Trophoblast cell (in vitro differentiated cells and primary cell): ENCODE data around the gene POU5F1.
A peak's percentile ranks its signal among the peaks of the same experiment; 100 is the strongest.

Source experiments
- DNase-seq, 2 donors: peaks; one replicate each; pipeline ENCODE4 v3.0.0-alpha.2; 2016
- H2AFZ ChIP-seq: 2 replicates; pipeline ENCODE4 v1.6.1; 2013; ENCODE audit warnings: low read length, moderate library complexity, mild to moderate bottlenecking; ENCODE audit not compliant: insufficient read depth, poor library complexity
- H2AK5ac ChIP-seq: 2 replicates; pipeline ENCODE4 v1.6.1; 2013; ENCODE audit warnings: mild to moderate bottlenecking, low read length
- H2BK120ac ChIP-seq: 2 replicates; pipeline ENCODE4 v1.6.1; 2013; ENCODE audit warnings: low read length, mild to moderate bottlenecking, moderate library complexity; ENCODE audit not compliant: insufficient read depth, poor library complexity
- H2BK12ac ChIP-seq: 2 replicates; pipeline ENCODE4 v1.6.1; 2013; ENCODE audit warnings: mild to moderate bottlenecking, low read length, moderate library complexity
- H2BK5ac ChIP-seq: 2 replicates; pipeline ENCODE4 v1.6.1; 2013; ENCODE audit warnings: low read length, low read depth, moderate library complexity, mild to moderate bottlenecking; ENCODE audit not compliant: poor library complexity
- H3K14ac ChIP-seq: 2 replicates; pipeline ENCODE4 v1.6.1; 2013; ENCODE audit warnings: mild to moderate bottlenecking, low read length
- H3K18ac ChIP-seq: 2 replicates; pipeline ENCODE4 v1.6.1; 2013; ENCODE audit warnings: mild to moderate bottlenecking, low read length
- H3K23ac ChIP-seq: 2 replicates; pipeline ENCODE4 v1.6.1; 2013; ENCODE audit warnings: low read length
- H3K27ac ChIP-seq: 2 replicates; pipeline ENCODE4 v1.5.1; 2013; ENCODE audit warnings: low read depth, mild to moderate bottlenecking, inconsistent platforms, low read length, moderate library complexity
- H3K27me3 ChIP-seq: 2 replicates; pipeline ENCODE4 v1.6.1; 2013; ENCODE audit warnings: inconsistent platforms, mild to moderate bottlenecking, low read length, moderate library complexity; ENCODE audit not compliant: insufficient read depth
- H3K36me3 ChIP-seq, 2 experiments: 1 replicate in 1 of 2; 2 replicates in 1 of 2; pipeline ENCODE4 v1.6.1; 2013; ENCODE audit warnings: low read length in 2 of 2, mild to moderate bottlenecking in 2 of 2, moderate library complexity in 1 of 2; ENCODE audit not compliant: insufficient read depth in 2 of 2, control insufficient read depth in 1 of 2
- H3K4ac ChIP-seq: 2 replicates; pipeline ENCODE4 v1.6.1; 2013; ENCODE audit warnings: low read depth, mild to moderate bottlenecking, low read length, moderate library complexity
- H3K4me1 ChIP-seq, 2 experiments: 1 replicate in 1 of 2; 2 replicates in 1 of 2; pipeline ENCODE4 v1.6.1; 2013; ENCODE audit warnings: low read length in 2 of 2, mild to moderate bottlenecking in 2 of 2, moderate library complexity in 1 of 2; ENCODE audit not compliant: insufficient read depth in 2 of 2, control insufficient read depth in 1 of 2
- H3K4me2 ChIP-seq: 2 replicates; pipeline ENCODE4 v1.6.1; 2013; ENCODE audit warnings: inconsistent platforms, mild to moderate bottlenecking, low read length, moderate library complexity
- H3K4me3 ChIP-seq: 2 replicates; pipeline ENCODE4 v1.5.1; 2013; ENCODE audit warnings: mild to moderate bottlenecking, low read depth, low read length, inconsistent platforms
- H3K79me1 ChIP-seq: one replicate; pipeline ENCODE4 v1.6.1; 2013; ENCODE audit warnings: low read length
- H3K79me2 ChIP-seq: 2 replicates; pipeline ENCODE4 v1.6.1; 2013; ENCODE audit warnings: low read length, mild to moderate bottlenecking; ENCODE audit not compliant: control insufficient read depth, insufficient read depth, poor library complexity
- H3K9ac ChIP-seq: 2 replicates; pipeline ENCODE4 v1.6.1; 2013; ENCODE audit warnings: mild to moderate bottlenecking, low read length
- H3K9me3 ChIP-seq: 2 replicates; pipeline ENCODE4 v1.6.1; 2013; ENCODE audit warnings: low read depth, mild to moderate bottlenecking, control low read depth, inconsistent platforms, low read length; ENCODE audit not compliant: insufficient read depth
- H4K12ac ChIP-seq: 2 replicates; pipeline ENCODE4 v1.6.1; 2013; ENCODE audit warnings: low read depth, mild to moderate bottlenecking, low read length, moderate library complexity
- H4K8ac ChIP-seq: 2 replicates; pipeline ENCODE4 v1.6.1; 2013; ENCODE audit warnings: low read depth, mild to moderate bottlenecking, low read length, moderate library complexity
- H4K91ac ChIP-seq: one replicate; pipeline ENCODE4 v1.6.1; 2013; ENCODE audit warnings: low read depth, mild to moderate bottlenecking, low read length, moderate library complexity
- WGBS: extraction: QIAGEN DNeasy Blood & Tissue Kit; methylation state at CpG from one replicate; pipeline ENCODE4 v1.1.7; 2013; ENCODE audit warnings: missing lambda C conversion rate; ENCODE audit not compliant: insufficient read length, insufficient coverage; ENCODE audit errors: extremely low coverage; 5-methylcytosine and 5-hydroxymethylcytosine counted together

POU5F1 gene

DNA sequence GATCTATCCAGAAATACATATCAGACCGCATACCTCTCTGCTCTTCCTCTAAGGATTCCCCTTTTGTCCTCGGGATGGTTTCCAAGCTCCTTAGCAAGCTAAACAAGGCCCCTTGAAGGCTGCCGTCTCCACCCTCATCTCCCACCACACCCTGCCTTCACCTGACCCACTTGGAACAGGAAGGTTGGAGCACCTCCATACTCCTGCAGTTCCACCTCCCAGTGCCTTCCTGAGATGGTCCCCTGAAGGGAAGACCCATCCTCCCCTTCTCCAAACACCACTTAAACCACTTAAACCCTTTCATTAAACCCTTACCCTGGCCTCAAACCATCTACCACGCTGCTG lies 8.5 kb upstream of the POU5F1 start:
- Histone ChIP-seq H3K18ac (no peak overlapping the region), H3K14ac (no peak overlapping the region), H3K36me3 (no peaks in the 10 kb centered on the region), H3K79me1 (no peaks in the 10 kb centered on the region), H3K4ac (no peak overlapping the region), H2BK120ac (no peak overlapping the region), H3K23ac (no peak overlapping the region), H2BK12ac (no peak overlapping the region), H2BK5ac (no peak overlapping the region), H2AFZ (peak overlapping the region; percentile 3), H3K4me2 (no peak overlapping the region), H3K4me3 (no peak overlapping the region), H2AK5ac (no peak overlapping the region), H4K12ac (no peak overlapping the region), H3K79me2 (no peaks in the 10 kb centered on the region), H3K27ac (no peak overlapping the region), H3K9ac (no peak overlapping the region), H3K4me1 (no peaks in the 10 kb centered on the region), H4K91ac (no peak overlapping the region), H3K27me3 (no peaks in the 10 kb centered on the region), H4K8ac (no peak overlapping the region), H3K9me3 (no peaks in the 10 kb centered on the region)
- WGBS = 100% methylated on average over 1 of the region's 4 CpGs
- DNase-seq = no peak

DNA sequence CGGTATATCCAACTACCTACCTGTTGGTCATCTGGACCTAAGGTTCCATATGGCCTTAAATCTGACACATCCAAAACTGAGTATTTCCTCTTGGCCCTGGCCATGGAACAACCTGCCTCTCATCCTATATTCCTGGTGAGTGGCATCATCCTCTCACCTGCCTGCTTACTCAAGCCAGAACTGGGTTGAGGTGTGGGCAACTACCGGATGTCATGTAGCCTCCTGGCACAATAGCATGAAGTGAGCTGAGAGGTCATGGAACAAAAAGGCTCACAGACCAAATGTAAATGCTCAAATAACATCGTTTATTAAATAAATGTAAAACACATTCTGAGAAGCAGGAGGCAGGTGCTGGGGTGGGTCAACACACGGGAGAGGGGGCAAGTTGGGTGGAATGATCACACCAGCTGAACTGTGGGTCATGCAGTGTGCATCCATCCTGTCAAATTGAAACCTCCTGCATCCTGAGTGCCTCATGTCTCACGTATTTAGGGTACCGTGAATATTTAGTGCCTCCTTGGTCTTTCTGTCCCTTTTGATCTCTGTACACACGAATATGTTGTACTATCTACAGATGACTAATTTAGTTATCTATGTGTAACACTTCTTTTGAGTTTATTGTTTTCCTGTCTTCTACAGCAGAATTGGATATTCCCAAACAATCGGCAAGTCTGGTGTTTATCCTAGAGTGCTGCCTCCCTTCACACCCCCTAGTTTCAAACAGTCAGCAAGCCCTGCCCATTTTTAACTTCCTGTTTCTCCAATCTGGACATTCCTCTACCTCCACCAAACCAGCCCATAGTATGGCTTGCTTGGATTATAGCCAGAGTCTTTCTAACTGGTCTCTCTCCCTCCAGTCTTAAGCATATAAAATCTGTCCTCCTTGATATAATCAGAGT lies 7.9 kb upstream of the POU5F1 start:
- Histone ChIP-seq H2BK120ac (no peak overlapping the region), H3K9me3 (no peaks in the 10 kb centered on the region), H3K79me2 (no peaks in the 10 kb centered on the region), H3K18ac (no peak overlapping the region), H4K12ac (no peak overlapping the region), H3K9ac (no peak overlapping the region), H3K4me1 (peaks cover 0 to 1% of the 10 kb centered on the region in 2 experiments), H4K8ac (no peak overlapping the region), H2AK5ac (no peak overlapping the region), H3K14ac (no peak overlapping the region), H3K4me3 (no peak overlapping the region), H2AFZ (no peak overlapping the region), H3K23ac (no peak overlapping the region), H3K4me2 (no peak overlapping the region), H3K36me3 (no peaks in the 10 kb centered on the region), H3K27me3 (no peaks in the 10 kb centered on the region), H4K91ac (no peak overlapping the region), H2BK5ac (no peak overlapping the region), H2BK12ac (no peak overlapping the region), H3K27ac (no peak overlapping the region), H3K79me1 (no peaks in the 10 kb centered on the region), H3K4ac (no peak overlapping the region)
- no CpG with 5 or more reads among the region's 8 CpGs for WGBS
- no peak for DNase-seq

- no peak overlapping the region for H3K23ac ChIP-seq
- peaks cover 3% of the 10 kb centered on the region for H3K27me3 ChIP-seq
- no peak overlapping the region for H4K8ac ChIP-seq
- H3K79me2 ChIP-seq = no peaks in the 10 kb centered on the region
- H2BK120ac ChIP-seq = no peak overlapping the region
- no peak overlapping the region for H3K4me3 ChIP-seq
- H2AFZ ChIP-seq = no peak overlapping the region
- H3K36me3 ChIP-seq = no peaks in the 10 kb centered on the region
- no CpG with 5 or more reads among the region's 3 CpGs for WGBS
- no peak overlapping the region for H2BK12ac ChIP-seq
- no peaks in the 10 kb centered on the region for H3K79me1 ChIP-seq
- no peak overlapping the region for H3K14ac ChIP-seq
- H4K91ac ChIP-seq = no peak overlapping the region
- H4K12ac ChIP-seq = no peak overlapping the region
- no peaks in the 10 kb centered on the region for H3K9me3 ChIP-seq
- H3K4me1 ChIP-seq = peaks cover 0 to 4% of the 10 kb centered on the region in 2 experiments
- H3K9ac ChIP-seq = no peak overlapping the region
- no peak overlapping the region for H3K18ac ChIP-seq
- DNase-seq = peak in 1 of 2 donors; percentile 31
- no peak overlapping the region for H3K4ac ChIP-seq
- no peak overlapping the region for H3K4me2 ChIP-seq
- no peak overlapping the region for H3K27ac ChIP-seq
- no peak overlapping the region for H2AK5ac ChIP-seq
- no peak overlapping the region for H2BK5ac ChIP-seq
These were observed 5.5 kb upstream of the POU5F1 start for GRCh38 chr6:31175971-31176370.

DNA sequence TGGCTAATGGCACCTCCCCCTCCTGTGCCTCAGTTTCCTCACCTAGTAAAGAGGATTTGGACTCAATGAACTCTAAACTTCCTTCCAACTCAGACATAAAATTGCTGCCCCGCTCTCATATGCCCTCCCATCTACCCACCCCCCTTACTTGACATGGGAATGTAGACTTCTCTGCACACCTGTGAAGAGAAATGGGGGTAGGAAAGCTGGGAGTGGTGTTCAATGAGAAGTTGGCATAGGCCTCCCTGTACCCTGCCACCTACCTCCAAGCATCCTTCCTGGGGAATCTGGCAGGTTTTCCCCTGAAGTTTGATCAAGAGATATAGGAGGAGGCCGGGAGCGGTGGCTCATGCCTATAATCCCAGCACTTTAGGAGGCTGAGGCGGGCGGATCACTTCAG lies 3.9 kb upstream of the POU5F1 start:
- Histone ChIP-seq H3K14ac (no peak overlapping the region), H2BK120ac (no peak overlapping the region), H2BK12ac (no peak overlapping the region)

More for the DNA sequence above, 3.9 kb upstream of the POU5F1 start:
- DNase-seq = no peak
- Histone ChIP-seq H3K9ac (no peak overlapping the region), H4K91ac (no peak overlapping the region), H3K9me3 (peaks cover 2% of the 10 kb centered on the region), H3K79me1 (no peaks in the 10 kb centered on the region), H3K36me3 (no peaks in the 10 kb centered on the region), H3K4ac (no peak overlapping the region), H3K27ac (no peak overlapping the region), H2AFZ (no peak overlapping the region), H3K79me2 (no peaks in the 10 kb centered on the region), H4K8ac (no peak overlapping the region), H3K4me1 (peaks cover 4 to 6% of the 10 kb centered on the region in 2 experiments), H3K4me2 (no peak overlapping the region), H3K18ac (no peak overlapping the region), H3K27me3 (peaks cover 11% of the 10 kb centered on the region), H2BK5ac (no peak overlapping the region), H4K12ac (no peak overlapping the region), H2AK5ac (no peak overlapping the region), H3K23ac (no peak overlapping the region), H3K4me3 (no peak overlapping the region)
- no CpG with 5 or more reads among the region's 5 CpGs for WGBS
